HepG2 (cell line): ENCODE measurements around the gene IQSEC1. TPM values are rescaled to one million over a fixed set of nuclear protein-coding genes. Genes with fewer than 3 reads are reported as not detected.

Experiments used
- ARNTL ChIP-seq: sonication (generic); formaldehyde crosslinking; IDR thresholded peaks from 2 replicates; pipeline ENCODE4 v1.4.0; 2020; ENCODE audit warnings: mild to moderate bottlenecking, missing genetic modification reagents
- CCAR2 ChIP-seq: fragments of 200-400 bp; formaldehyde crosslinking; optimal IDR thresholded peaks from 2 replicates; pipeline ENCODE3; 2018; ENCODE audit warnings: low read depth, mild to moderate bottlenecking, low read length, moderate library complexity
- DBP ChIP-seq: sonication (generic); formaldehyde crosslinking; IDR thresholded peaks from 2 replicates; pipeline ENCODE4 v1.4.0; 2020; ENCODE audit warnings: missing genetic modification reagents; ENCODE audit errors: not compliant biosample characterization
- HINFP ChIP-seq: sonication (generic); formaldehyde crosslinking; IDR thresholded peaks from 2 replicates; pipeline ENCODE4 v1.4.0; 2020; ENCODE audit warnings: low read depth, mild to moderate bottlenecking, missing genetic modification reagents
- KLF15 ChIP-seq: sonication (generic); formaldehyde crosslinking; IDR thresholded peaks from 2 replicates; pipeline ENCODE4 v1.8.1; 2023; ENCODE audit warnings: borderline replicate concordance, mild to moderate bottlenecking, inconsistent platforms, missing genetic modification reagents, mixed read lengths
- MYC ChIP-seq: sonication (generic); formaldehyde crosslinking; IDR thresholded peaks from 2 replicates; pipeline ENCODE4 v1.9.0; 2021; ENCODE audit warnings: missing genetic modification reagents, borderline replicate concordance
- POGZ ChIP-seq: sonication (generic); formaldehyde crosslinking; IDR thresholded peaks from 2 replicates; pipeline ENCODE4 v1.4.0; 2020; ENCODE audit warnings: mild to moderate bottlenecking, missing genetic modification reagents
- RBFOX2 ChIP-seq: fragments of 200-400 bp; formaldehyde crosslinking; IDR thresholded peaks from 2 replicates; pipeline ENCODE4 v1.6.1; 2017; ENCODE audit warnings: low read depth, mild to moderate bottlenecking, low read length
- RXRA ChIP-seq: sonication (generic); formaldehyde crosslinking; IDR thresholded peaks from 2 replicates; pipeline ENCODE4 v1.5.1; 2020; ENCODE audit warnings: missing genetic modification reagents
- SAP130 ChIP-seq: IDR thresholded peaks from 2 replicates; pipeline ENCODE4 v1.6.1; 2016; ENCODE audit warnings: low read depth
- SUZ12 ChIP-seq: fragments of 150-350 bp; IDR thresholded peaks from 2 replicates; pipeline ENCODE4 v1.6.1; 2014; ENCODE audit warnings: low read depth, low read length
- ZBED4 ChIP-seq: sonication (generic); formaldehyde crosslinking; IDR thresholded peaks from 2 replicates; pipeline ENCODE4 v1.4.0; 2020; ENCODE audit warnings: missing genetic modification reagents, borderline replicate concordance
- ZNF234 ChIP-seq: sonication (generic); formaldehyde crosslinking; conservative IDR thresholded peaks from 2 replicates; pipeline ENCODE4 v1.5.1; 2020; ENCODE audit warnings: mild to moderate bottlenecking, missing genetic modification reagents
- ZNF510 ChIP-seq: sonication (generic); formaldehyde crosslinking; IDR thresholded peaks from 2 replicates; pipeline ENCODE4 v1.4.0; 2020; ENCODE audit warnings: low read depth, mild to moderate bottlenecking, missing genetic modification reagents
- ZNF543 ChIP-seq: sonication (generic); formaldehyde crosslinking; IDR thresholded peaks from 2 replicates; pipeline ENCODE4 v1.4.0; 2020; ENCODE audit warnings: mild to moderate bottlenecking, missing genetic modification reagents
- ZNF557 ChIP-seq: sonication (generic); formaldehyde crosslinking; IDR thresholded peaks from 2 replicates; pipeline ENCODE4 v1.4.0; 2020; ENCODE audit warnings: missing genetic modification reagents
- ZNF607 ChIP-seq: sonication (generic); formaldehyde crosslinking; IDR thresholded peaks from 2 replicates; pipeline ENCODE4 v1.5.1; 2020; ENCODE audit warnings: missing genetic modification reagents, mild to moderate bottlenecking, borderline replicate concordance
- ZNF614 ChIP-seq: IDR thresholded peaks from 2 replicates; pipeline ENCODE4 v1.6.1; 2018; ENCODE audit warnings: missing biosample characterization, missing genetic modification reagents, inconsistent platforms, borderline replicate concordance
- ZNF687 ChIP-seq: sonication (generic); formaldehyde crosslinking; IDR thresholded peaks from 2 replicates; pipeline ENCODE4 v1.5.1; 2020; ENCODE audit warnings: mild to moderate bottlenecking, missing genetic modification reagents, moderate library complexity
- polyA plus RNA-seq, 8 experiments: library from polyadenylated mRNA; depleted of rRNA in 3 of 8; stranded (reverse) in 7 of 8; unstranded in 1 of 8; fragments of >200 nt; fragmentation: Illumina TruSeq in 4 of 8; extraction: Trizol in 4 of 8; gene quantifications; 2 replicates each; pipeline versions ENCODE4 v1.2.1 to v1.2.3, GENCODE V29; 2011 to 2016; ENCODE audit warnings: low read depth in 4 of 8, missing spikeins in 1 of 8, mixed read lengths in 1 of 8; ENCODE audit not compliant: insufficient read depth in 1 of 8
- total RNA-seq, 5 experiments: library from RNA; depleted of rRNA; stranded (reverse); fragments of >200 nt; fragmentation: Illumina TruSeq; extraction: Trizol; gene quantifications; 2 replicates each; pipeline ENCODE4 v1.2.3, GENCODE V29; 2016; ENCODE audit warnings: low read depth in 1 of 5

The IQSEC1 gene
- total and polyA plus RNA-seq, 2 of the 13 experiments (the other 11 are each of a cell fraction or from before 2014, with no cell fraction given): 17.4 to 20.2 TPM

GRCh38 chr3:12967606-12968351 lies 105.5 kb downstream of the IQSEC1 start (continued):
- TF ChIP-seq HINFP (CRISPR knock-in tag) (no peak), POGZ (CRISPR knock-in tag) (0 out of 2 replicates have a peak, but pooled peaks have one; percentile 21), RBFOX2 (no peak; the same call in 1 of the 2 replicates), ZNF557 (CRISPR knock-in tag) (no peak), ZNF614 (CRISPR knock-in tag) (no peak; the same call in 1 of the 2 replicates), DBP (CRISPR knock-in tag) (no peak), ZBED4 (CRISPR knock-in tag) (no peak), SUZ12 (no peak), ZNF543 (CRISPR knock-in tag) (no peak), CCAR2 (no peak), ZNF687 (CRISPR knock-in tag) (peak; percentile 74), ARNTL (CRISPR knock-in tag) (no peak), ZNF234 (CRISPR knock-in tag) (no peak), ZNF607 (CRISPR knock-in tag) (0 out of 2 replicates have a peak, but pooled peaks have one; percentile 15), KLF15 (CRISPR knock-in tag) (no peak), ZNF510 (CRISPR knock-in tag) (no peak), SAP130 (CRISPR knock-in tag) (peak; percentile 65), MYC (CRISPR knock-in tag) (0 out of 2 replicates have a peak, but pooled peaks have one; percentile 20), RXRA (CRISPR knock-in tag) (0 out of 2 replicates have a peak, but pooled peaks have one; percentile 32)
